Chondrocyte (in vitro differentiated cells): ENCODE measurements around the gene SAMD11. TPM values are rescaled to one million over a fixed set of nuclear protein-coding genes. Genes with fewer than 3 reads are reported as not detected.

ENCODE experiments used
- DNase-seq: peaks from one replicate; pipeline ENCODE4 v3.0.0; 2021; ENCODE audit warnings: mixed read lengths, low spot score
- H3K27ac Mint-ChIP-seq: one replicate; pipeline ENCODE4 v1.8.0; 2021; ENCODE audit warnings: mild to moderate bottlenecking, moderate library complexity, mixed read lengths; ENCODE audit not compliant: unreplicated experiment
- H3K27me3 Mint-ChIP-seq: 2 replicates; pipeline ENCODE4 v1.8.0; 2021; ENCODE audit warnings: low read depth, mixed read lengths
- H3K36me3 Mint-ChIP-seq: 2 replicates; pipeline ENCODE4 v1.8.0; 2021; ENCODE audit warnings: low read depth, mixed read lengths
- H3K4me1 Mint-ChIP-seq: 2 replicates; pipeline ENCODE4 v1.8.0; 2021; ENCODE audit warnings: low read depth, mild to moderate bottlenecking, mixed read lengths
- H3K4me3 Mint-ChIP-seq: one replicate; pipeline ENCODE4 v1.8.0; 2021; ENCODE audit warnings: mild to moderate bottlenecking, moderate library complexity, mixed read lengths; ENCODE audit not compliant: unreplicated experiment
- H3K9me3 Mint-ChIP-seq: 2 replicates; pipeline ENCODE4 v1.8.0; 2021; ENCODE audit warnings: low read depth, mixed read lengths
- CTCF ChIP-seq: fragments of 200-600 bp; sonication (generic); IDR thresholded peaks from 2 replicates; pipeline ENCODE4 v1.5.0; 2021; ENCODE audit warnings: antibody characterized with exemption, mild to moderate bottlenecking, moderate library complexity
- total RNA-seq: library from RNA; stranded (reverse); gene quantifications from 3 replicates; pipeline ENCODE4 v1.2.1, GENCODE V29; 2021

SAMD11 gene
- total RNA-seq, 1 donor from 2014 or later: 3.4 TPM

DNA sequence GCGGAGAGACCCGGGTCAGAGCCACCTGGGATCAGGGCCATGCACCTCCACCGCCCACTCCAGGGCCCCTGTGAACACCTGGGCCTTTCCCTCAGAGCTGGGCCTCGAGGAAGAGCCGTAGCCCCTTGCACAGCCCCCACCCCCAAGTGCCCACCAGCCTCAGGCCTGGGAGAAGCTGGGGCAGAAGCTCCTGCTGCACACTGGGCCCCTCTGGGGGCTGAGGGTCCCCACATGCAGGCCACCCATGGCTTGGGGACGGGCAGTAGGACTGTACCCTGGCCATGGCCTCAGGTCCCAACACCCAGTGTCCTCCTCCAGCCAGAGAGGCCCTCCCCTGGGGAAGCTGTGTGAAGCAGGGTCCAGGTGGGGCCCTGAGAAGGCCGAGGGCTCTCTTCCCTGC is 28.9 kb downstream of the SAMD11 start:
- Mint-ChIP-seq H3K4me3 (no peak overlapping the region), H3K9me3 (no peaks in the 10 kb centered on the region), H3K27me3 (no peaks in the 10 kb centered on the region), H3K27ac (no peak overlapping the region), H3K4me1 (peaks cover 4% of the 10 kb centered on the region), H3K36me3 (peaks cover 26% of the 10 kb centered on the region)
- TF ChIP-seq CTCF: no peak
- no peak for DNase-seq

GRCh38 chr1:953524-954320 is 30.0 kb downstream of the SAMD11 start:
- Mint-ChIP-seq H3K36me3 (peaks cover 24% of the 10 kb centered on the region), H3K4me1 (peaks cover 14% of the 10 kb centered on the region), H3K4me3 (no peak overlapping the region), H3K9me3 (no peaks in the 10 kb centered on the region), H3K27ac (no peak overlapping the region), H3K27me3 (no peaks in the 10 kb centered on the region)
- no peak for TF ChIP-seq CTCF
- no peak for DNase-seq

DNA sequence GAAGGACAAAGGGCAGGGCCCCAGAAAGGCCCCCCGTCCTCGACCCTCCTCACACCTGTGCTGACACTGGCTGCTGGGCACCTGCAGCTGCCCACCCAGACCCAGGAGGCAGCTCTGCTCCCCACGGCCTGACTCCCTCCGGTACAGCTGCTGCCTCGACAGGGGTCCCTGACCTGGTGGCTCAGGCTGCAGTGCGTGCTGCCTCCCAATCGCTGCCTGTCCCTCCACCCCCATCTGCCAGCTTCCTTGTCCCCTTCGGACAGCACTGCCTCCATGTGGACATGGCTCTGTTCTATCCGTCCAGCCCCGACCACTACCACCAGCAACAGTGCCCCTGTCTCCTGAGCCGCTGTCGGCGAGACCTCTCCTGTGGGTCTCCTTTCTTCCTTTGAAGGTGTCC is 31.2 kb downstream of the SAMD11 start:
- Mint-ChIP-seq H3K9me3 (no peaks in the 10 kb centered on the region), H3K27me3 (no peaks in the 10 kb centered on the region), H3K36me3 (peaks cover 19% of the 10 kb centered on the region), H3K27ac (no peak overlapping the region), H3K4me3 (no peak overlapping the region), H3K4me1 (peaks cover 14% of the 10 kb centered on the region)
- no peak for DNase-seq
- no peak for TF ChIP-seq CTCF

- H3K9me3 Mint-ChIP-seq: no peaks in the 10 kb centered on the region
- DNase-seq: no peak
- no peak overlapping the region for H3K27ac Mint-ChIP-seq
- H3K36me3 Mint-ChIP-seq: peaks cover 17% of the 10 kb centered on the region
- H3K4me3 Mint-ChIP-seq: no peak overlapping the region
- H3K4me1 Mint-ChIP-seq: peaks cover 14% of the 10 kb centered on the region
- TF ChIP-seq CTCF: no peak
- no peaks in the 10 kb centered on the region for H3K27me3 Mint-ChIP-seq
These were observed 31.8 kb downstream of the SAMD11 start for GRCh38 chr1:955474-955873.

DNA sequence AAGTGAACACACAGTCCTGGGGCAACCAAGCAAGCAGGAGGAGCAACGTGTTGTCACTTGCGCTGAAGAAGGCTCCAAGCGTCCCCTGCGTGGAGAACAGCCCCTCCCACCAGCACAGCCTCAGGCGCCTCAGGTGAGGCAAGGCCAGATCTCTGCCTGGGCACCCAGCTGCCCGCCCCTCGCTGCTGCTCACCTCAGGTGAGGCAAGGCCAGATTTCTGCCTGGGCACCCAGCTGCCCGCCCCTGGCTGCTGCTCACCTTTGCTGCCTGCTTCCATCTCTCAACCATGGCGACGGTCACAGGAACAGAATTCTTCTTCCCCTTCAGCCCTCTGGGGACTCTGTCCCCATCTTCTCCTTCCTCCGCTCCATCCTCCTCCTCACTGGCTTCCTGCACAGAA is 32.9 kb downstream of the SAMD11 start:
- Mint-ChIP-seq H3K4me3 (no peak overlapping the region), H3K27me3 (no peaks in the 10 kb centered on the region), H3K36me3 (peaks cover 11% of the 10 kb centered on the region), H3K4me1 (peaks cover 18% of the 10 kb centered on the region), H3K9me3 (no peaks in the 10 kb centered on the region), H3K27ac (no peak overlapping the region)
- no peak for DNase-seq
- no peak for TF ChIP-seq CTCF
